Muscle of leg (tissue), 11 donors: ENCODE data around the gene LRP10. TPM values are rescaled to one million over a fixed set of nuclear protein-coding genes. Genes with fewer than 3 reads are reported as not detected.
A peak's percentile ranks its signal among the peaks of the same experiment; 100 is the strongest.

Experiments used
- DNase-seq: peaks from one replicate; pipeline ENCODE4 v3.0.0; 2013
- H3K27ac ChIP-seq: one replicate; pipeline ENCODE4 v1.5.1; 2013; ENCODE audit warnings: mild to moderate bottlenecking, low read length, control low read depth
- H3K27me3 ChIP-seq: one replicate; pipeline ENCODE4 v1.6.1; 2013; ENCODE audit warnings: low read length; ENCODE audit not compliant: control insufficient read depth, insufficient read depth
- H3K36me3 ChIP-seq: one replicate; pipeline ENCODE4 v1.6.1; 2013; ENCODE audit warnings: low read length; ENCODE audit not compliant: control insufficient read depth, insufficient read depth
- H3K4me1 ChIP-seq: one replicate; pipeline ENCODE4 v1.6.1; 2013; ENCODE audit warnings: low read length; ENCODE audit not compliant: control insufficient read depth, insufficient read depth
- H3K4me3 ChIP-seq: one replicate; pipeline ENCODE4 v1.5.1; 2013; ENCODE audit warnings: low read length, control low read depth
- H3K9me3 ChIP-seq: replicated peaks from 2 replicates; pipeline ENCODE4 v1.6.1; 2013; ENCODE audit warnings: low read depth, low read length; ENCODE audit not compliant: control insufficient read depth
- WGBS: methylation state at CpG from one replicate; pipeline ENCODE4 v1.1.5; 2013; ENCODE audit warnings: missing lambda C conversion rate; ENCODE audit not compliant: insufficient coverage; 5-methylcytosine and 5-hydroxymethylcytosine counted together
- polyA plus RNA-seq, 8 donors: library from polyadenylated mRNA; unstranded; fragments of 120-200 nt; gene quantifications; one replicate each; pipeline versions ENCODE4 v1.2.1 to v1.2.3, GENCODE V29; 2013; ENCODE audit warnings: inconsistent platforms in 1 of 8, low replicate concordance in 1 of 8; ENCODE audit not compliant: insufficient read length in 8 of 8, insufficient read depth in 1 of 8
- total RNA-seq: library from RNA; stranded (reverse); fragments of 120-200 nt; gene quantifications from one replicate; pipeline ENCODE4 v1.2.4, GENCODE V29; 2013

LRP10 gene
- total and polyA plus RNA-seq, 9 donors, result 14.5 to 49.9 (median 47.1) TPM

DNA sequence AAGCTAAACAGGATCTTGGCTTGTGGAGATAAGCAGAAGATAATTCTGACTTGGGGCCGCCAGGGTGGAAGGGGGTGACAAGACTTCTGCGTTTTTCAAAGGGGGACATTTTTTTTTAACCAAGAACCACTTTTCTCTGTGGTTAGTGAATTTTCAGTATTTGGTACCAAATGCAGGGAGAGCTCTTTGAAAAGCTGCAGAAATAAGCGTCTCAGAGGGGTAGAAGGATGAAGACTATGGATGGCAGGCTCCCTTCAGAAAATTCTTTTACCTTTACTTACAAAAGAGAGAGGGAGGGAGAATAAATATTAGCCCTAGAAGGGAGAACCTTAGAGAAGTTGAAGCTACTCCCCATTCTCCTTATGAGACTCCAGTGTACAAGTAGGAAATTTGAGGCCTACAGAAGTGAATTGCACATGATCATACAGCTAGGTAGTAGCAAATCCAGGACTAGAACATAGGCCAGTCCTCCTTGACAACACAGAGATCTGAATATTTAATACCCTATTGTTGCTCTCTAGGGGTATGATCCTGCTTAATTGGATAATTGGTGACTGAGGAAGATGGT lies 41.0 kb upstream of the LRP10 start:
- DNase-seq, result no peak
- H3K4me1 ChIP-seq, result peaks cover 10% of the 10 kb centered on the region
- no peak overlapping the region for H3K27ac ChIP-seq
- peak overlapping the region; percentile 78 for H3K4me3 ChIP-seq
- peaks cover 22% of the 10 kb centered on the region for H3K36me3 ChIP-seq
- no CpG with 5 or more reads among the region's 3 CpGs for WGBS
- no peaks in the 10 kb centered on the region for H3K27me3 ChIP-seq
- H3K9me3 ChIP-seq, result no peaks in the 10 kb centered on the region

DNA sequence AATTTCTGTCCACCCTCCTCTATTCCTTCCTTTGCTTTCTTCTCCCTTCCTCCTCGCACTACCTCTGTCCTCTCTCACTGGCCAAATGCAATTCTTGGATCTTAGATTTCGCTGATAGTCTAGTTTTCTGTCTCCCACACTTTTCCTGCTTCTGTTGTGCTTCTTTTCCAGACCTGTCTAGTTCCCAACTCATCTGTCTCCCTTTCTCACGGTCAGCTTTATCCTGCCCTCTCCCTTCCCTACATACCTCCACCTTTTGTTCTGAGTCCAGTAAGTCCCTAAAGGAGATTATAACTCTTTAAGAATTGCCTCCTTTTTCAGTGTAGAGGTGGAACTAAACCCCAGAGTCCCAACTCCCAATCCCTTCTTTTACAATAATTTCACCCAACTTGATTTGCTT lies 36.0 kb upstream of the LRP10 start:
- WGBS, result 72% methylated on average over 2 of the region's 3 CpGs
- Histone ChIP-seq H3K27ac (peak overlapping the region; percentile 88), H3K4me3 (no peak overlapping the region), H3K36me3 (peaks cover 31% of the 10 kb centered on the region), H3K27me3 (no peaks in the 10 kb centered on the region), H3K4me1 (peaks cover 22% of the 10 kb centered on the region), H3K9me3 (no peaks in the 10 kb centered on the region)
- no peak for DNase-seq

DNA sequence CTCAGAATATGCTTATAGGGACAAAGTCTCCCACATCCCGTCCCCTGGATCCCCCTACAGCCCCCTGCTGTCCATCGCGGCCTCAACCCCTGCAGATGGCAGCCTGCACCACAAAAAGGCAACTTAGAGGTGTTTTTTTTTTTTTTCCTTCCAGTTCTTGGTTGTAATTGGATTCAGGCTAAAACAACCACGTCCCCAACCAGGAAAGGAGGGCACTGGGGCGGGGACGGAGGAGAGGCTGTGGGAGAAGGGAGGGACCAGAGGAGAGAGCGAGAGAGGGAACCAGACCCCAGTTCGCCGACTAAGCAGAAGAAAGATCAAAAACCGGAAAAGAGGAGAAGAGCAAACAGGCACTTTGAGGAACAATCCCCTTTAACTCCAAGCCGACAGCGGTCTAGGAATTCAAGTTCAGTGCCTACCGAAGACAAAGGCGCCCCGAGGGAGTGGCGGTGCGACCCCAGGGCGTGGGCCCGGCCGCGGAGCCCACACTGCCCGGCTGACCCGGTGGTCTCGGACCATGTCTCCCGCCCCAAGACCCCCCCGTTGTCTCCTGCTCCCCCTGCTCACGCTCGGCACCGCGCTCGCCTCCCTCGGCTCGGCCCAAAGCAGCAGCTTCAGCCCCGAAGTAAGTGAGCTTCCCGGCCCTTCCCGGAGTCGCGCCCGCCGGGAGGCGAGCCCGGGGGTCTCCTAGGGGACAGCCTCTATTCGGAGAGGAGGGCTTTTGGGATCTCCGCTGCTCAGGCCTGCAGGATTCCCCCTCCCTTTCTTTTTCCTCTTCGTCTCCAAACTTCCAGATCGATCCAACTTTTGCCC lies 35.0 kb upstream of the LRP10 start, which contains the start of gene MMP14:
Gene MMP14, plus strand, starts transcription at position 285 of the 813 bp plus-strand sequence. Its CDS starts 233 bp downstream, at position 518.
- H3K4me1 ChIP-seq, result peaks cover 22% of the 10 kb centered on the region

DNA sequence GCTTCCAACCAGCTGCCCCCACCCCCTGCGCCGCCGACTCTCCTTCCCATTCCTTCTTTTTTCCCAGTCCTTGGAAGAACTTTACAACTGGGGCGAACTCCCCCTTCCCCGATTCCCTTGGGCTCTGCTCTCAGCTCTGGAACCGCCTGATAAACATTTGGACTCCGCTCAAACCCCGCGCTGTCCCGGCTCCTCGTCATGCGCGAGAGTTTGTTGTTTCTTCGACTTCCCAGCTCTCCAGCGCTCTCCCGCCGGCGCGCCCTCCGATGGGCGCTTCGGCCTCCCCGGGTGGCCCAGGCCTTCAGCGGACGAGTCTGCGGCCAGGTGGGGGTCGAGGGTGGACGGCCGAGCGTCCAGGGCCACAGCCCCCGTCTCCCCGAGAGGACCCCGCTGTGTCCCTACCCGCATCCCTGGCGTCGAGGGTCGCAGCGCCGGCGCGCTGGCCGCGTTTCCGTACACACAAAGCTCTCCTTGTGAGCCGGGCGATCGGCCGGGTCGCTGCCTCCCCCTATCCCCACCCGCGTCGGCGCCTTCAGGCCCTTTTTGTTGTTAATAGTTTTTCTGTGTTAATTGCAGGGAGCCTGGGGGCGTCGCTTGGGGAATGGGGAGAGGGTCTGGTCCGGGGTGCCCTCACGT lies 34.3 kb upstream of the LRP10 start:
- peak; percentile 81 for DNase-seq
- Histone ChIP-seq H3K4me1 (peaks cover 22% of the 10 kb centered on the region), H3K4me3 (peak overlapping the region; percentile 84), H3K27ac (peak overlapping the region; percentile 88), H3K9me3 (no peaks in the 10 kb centered on the region), H3K27me3 (no peaks in the 10 kb centered on the region), H3K36me3 (peaks cover 43% of the 10 kb centered on the region)
- under 1% methylated on average over 41 of the region's 57 CpGs for WGBS

More for the DNA sequence above, 35.0 kb upstream of the LRP10 start, which contains the start of gene MMP14:
- 0% methylated on average over 42 of the region's 46 CpGs for WGBS
- peaks cover 39% of the 10 kb centered on the region for H3K36me3 ChIP-seq
- DNase-seq, result peak; percentile 97
- no peaks in the 10 kb centered on the region for H3K9me3 ChIP-seq
- H3K27me3 ChIP-seq, result no peaks in the 10 kb centered on the region
- peak within 1 kb of the TSS; percentile 88 for H3K27ac ChIP-seq
- peak within 1 kb of the TSS; percentile 84 for H3K4me3 ChIP-seq

DNA sequence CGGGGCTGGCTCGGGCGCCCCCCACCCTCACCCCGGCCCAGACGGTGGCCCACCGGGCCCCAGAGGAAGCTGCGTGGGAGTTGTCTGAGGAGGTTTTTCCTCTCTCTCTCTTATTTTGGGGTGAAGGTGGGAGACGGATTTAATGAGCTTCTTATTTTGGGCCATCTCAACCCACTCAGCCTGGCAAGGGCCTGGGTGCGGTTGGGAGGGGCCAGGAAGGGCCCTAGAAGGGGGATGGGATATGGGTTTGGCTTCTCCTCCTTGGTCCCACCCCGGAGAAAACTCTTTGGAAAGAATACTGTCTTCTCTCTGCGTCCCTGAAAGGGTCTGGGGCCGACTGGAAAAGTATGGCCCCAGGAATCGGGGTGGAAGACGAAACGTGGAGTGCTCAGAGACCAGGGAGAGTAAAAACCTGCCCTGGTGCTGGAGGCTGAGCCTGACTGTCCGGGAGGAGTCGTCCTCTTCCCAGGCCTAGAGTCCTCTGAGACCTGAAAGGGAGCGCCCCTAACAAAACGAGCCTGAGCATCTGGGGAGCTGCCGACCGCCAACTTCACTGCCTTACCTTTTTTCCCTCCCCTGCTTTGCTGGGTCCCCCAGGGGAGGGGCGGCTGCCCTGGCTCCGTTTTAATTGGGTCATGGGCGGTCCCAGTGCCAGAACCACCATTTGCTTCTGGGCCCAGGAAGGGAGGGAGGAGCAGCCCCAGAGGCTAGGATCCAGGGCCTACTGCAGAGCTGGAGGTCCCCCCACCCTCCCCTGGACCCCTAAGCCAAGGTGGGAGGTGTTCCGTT lies 33.6 kb upstream of the LRP10 start:
- Histone ChIP-seq H3K4me3 (peak overlapping the region; percentile 84), H3K27me3 (no peaks in the 10 kb centered on the region), H3K4me1 (peaks cover 22% of the 10 kb centered on the region), H3K36me3 (peaks cover 50% of the 10 kb centered on the region), H3K27ac (peak overlapping the region; percentile 88), H3K9me3 (no peaks in the 10 kb centered on the region)
- 9% methylated on average over 10 of the region's 25 CpGs for WGBS
- DNase-seq, result peak; percentile 69

DNA sequence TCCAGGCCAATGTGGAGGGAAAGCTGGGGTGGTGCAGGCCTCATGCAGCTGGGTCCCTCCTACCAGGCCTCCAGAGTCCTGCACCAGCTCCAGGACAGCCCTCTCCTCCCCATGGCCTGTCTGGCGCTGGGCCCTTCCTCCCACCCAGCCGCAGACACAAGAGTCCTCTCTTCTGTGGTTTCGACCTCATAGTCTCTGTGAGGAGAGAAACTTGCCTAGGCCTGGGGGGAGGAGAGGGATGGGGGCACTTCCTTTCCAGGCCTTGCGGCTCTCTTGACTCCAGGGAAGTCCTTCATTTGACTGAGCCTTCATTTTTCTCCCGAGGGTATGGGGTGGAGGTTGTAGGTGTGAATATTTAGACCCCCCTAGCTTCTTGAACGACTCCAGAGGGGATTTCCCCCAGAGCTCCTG lies 32.9 kb upstream of the LRP10 start:
- DNase-seq, result peak; percentile 62
- peak overlapping the region; percentile 88 for H3K27ac ChIP-seq
- no CpG with 5 or more reads among the region's 6 CpGs for WGBS
- H3K4me1 ChIP-seq, result peaks cover 22% of the 10 kb centered on the region
- peaks cover 52% of the 10 kb centered on the region for H3K36me3 ChIP-seq
- peak overlapping the region; percentile 84 for H3K4me3 ChIP-seq
- H3K9me3 ChIP-seq, result no peaks in the 10 kb centered on the region
- no peaks in the 10 kb centered on the region for H3K27me3 ChIP-seq

DNA sequence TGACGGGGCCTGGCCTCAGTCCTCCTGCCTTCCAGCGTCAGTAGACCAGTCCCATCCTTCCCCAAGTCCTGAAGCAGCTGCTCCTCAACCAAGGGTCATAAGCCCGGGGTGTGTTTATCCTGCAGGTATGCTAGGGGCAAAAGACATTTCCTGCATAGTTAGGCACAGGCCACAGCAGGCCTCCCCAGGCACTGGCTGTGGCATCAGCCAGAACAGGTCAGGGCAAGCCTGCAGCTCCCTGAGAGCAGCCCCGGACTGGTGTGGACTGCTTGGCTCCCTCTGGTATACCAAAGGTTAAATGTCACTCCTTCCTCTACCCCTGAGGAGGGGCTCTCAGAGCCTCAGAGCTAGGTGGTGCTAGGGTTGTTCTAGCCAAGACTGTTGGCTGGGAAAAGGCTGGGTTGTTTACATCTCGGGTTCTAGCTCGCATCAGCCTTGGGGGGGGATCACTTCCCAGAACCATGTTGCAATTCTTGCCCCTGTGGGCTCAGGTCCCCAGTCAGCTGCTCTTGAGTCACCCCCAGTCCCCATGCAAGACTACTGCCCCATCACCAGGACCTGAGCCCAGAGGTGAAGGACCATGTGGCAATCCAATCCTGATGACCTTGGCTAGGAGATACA lies 32.3 kb upstream of the LRP10 start:
- H3K27me3 ChIP-seq, result no peaks in the 10 kb centered on the region
- 42% methylated on average over 3 of the region's 6 CpGs for WGBS
- no peak overlapping the region for H3K27ac ChIP-seq
- H3K9me3 ChIP-seq, result no peaks in the 10 kb centered on the region
- H3K4me1 ChIP-seq, result peaks cover 22% of the 10 kb centered on the region
- H3K36me3 ChIP-seq, result peaks cover 49% of the 10 kb centered on the region
- no peak for DNase-seq
- H3K4me3 ChIP-seq, result peak overlapping the region; percentile 84

DNA sequence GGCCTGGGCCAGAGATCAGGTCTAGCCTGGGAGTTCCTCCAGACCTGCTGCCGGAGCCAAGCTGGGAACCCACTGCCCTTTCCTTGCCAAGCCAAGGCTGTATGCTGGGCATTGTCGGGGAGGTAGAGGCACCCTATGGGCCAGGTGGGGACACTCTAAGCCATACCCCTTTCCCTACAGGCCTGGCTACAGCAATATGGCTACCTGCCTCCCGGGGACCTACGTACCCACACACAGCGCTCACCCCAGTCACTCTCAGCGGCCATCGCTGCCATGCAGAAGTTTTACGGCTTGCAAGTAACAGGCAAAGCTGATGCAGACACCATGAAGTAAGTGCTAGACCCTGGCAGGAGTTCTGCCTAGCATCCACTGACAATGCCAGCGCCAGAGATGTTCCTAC lies 30.2 kb upstream of the LRP10 start:
- 92% methylated on average over 7 of the region's 9 CpGs for WGBS
- H3K4me1 ChIP-seq, result peaks cover 29% of the 10 kb centered on the region
- H3K27me3 ChIP-seq, result no peaks in the 10 kb centered on the region
- H3K27ac ChIP-seq, result no peak overlapping the region
- peaks cover 61% of the 10 kb centered on the region for H3K36me3 ChIP-seq
- DNase-seq, result no peak
- no peak overlapping the region for H3K4me3 ChIP-seq
- no peaks in the 10 kb centered on the region for H3K9me3 ChIP-seq

DNA sequence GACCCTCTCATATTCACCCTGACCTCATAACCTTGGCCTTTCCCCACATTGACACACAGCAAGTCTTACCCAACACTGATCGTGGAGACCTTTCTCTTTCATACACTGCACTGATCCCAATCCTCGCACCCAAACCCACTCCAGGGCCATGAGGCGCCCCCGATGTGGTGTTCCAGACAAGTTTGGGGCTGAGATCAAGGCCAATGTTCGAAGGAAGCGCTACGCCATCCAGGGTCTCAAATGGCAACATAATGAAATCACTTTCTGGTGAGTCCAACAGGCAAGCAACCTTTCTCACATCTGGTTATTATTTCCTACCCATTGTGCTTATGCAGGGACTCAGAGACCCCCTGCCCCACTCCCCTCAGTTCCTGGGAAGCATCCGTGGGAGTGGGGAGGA lies 29.8 kb upstream of the LRP10 start:
- Histone ChIP-seq H3K36me3 (peaks cover 66% of the 10 kb centered on the region), H3K27me3 (no peaks in the 10 kb centered on the region), H3K9me3 (no peaks in the 10 kb centered on the region), H3K27ac (no peak overlapping the region), H3K4me1 (peaks cover 34% of the 10 kb centered on the region), H3K4me3 (no peak overlapping the region)
- DNase-seq, result no peak
- WGBS, result 97% methylated on average over 6 of the region's 8 CpGs
